GM18526 (cell line): ENCODE data around the gene PABPC1L2B.
"Not testable (repeated sequence)": the region's sequence is repeated elsewhere in the genome, so short reads cannot be mapped to it uniquely, and the experiment has no call there.

Experiments used
- POLR2A ChIP-seq: IDR thresholded peaks from 3 replicates; pipeline ENCODE4 v1.6.1; 2011; ENCODE audit not compliant: insufficient read length; ENCODE audit errors: extremely low read depth

PABPC1L2B gene

DNA sequence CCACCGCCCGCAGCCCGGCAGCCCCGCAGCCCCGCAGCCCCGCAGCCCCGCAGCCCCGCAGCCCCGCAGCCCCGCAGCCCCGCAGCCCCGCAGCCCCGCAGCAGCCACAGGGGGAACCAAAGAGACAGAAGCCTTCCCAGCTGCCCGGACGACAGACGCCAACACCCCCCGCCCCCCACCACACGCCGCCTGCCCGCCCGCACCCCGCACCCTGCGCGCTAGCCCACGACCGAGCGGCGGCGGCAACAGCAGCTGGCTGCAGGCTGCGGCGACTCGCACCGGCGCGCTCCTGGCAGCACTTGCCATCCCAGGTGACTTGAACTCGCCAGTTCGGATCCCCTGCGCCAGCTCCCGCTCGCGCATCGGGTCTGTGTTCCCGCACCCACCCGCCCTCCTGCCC is at the start of gene PABPC1L2B:
PABPC1L2B (plus strand) TSS at position 207 of the 400 bp plus-strand sequence. CDS start 704 bp downstream, outside the sequence.
- TF ChIP-seq POLR2A = not testable (repeated sequence)

DNA sequence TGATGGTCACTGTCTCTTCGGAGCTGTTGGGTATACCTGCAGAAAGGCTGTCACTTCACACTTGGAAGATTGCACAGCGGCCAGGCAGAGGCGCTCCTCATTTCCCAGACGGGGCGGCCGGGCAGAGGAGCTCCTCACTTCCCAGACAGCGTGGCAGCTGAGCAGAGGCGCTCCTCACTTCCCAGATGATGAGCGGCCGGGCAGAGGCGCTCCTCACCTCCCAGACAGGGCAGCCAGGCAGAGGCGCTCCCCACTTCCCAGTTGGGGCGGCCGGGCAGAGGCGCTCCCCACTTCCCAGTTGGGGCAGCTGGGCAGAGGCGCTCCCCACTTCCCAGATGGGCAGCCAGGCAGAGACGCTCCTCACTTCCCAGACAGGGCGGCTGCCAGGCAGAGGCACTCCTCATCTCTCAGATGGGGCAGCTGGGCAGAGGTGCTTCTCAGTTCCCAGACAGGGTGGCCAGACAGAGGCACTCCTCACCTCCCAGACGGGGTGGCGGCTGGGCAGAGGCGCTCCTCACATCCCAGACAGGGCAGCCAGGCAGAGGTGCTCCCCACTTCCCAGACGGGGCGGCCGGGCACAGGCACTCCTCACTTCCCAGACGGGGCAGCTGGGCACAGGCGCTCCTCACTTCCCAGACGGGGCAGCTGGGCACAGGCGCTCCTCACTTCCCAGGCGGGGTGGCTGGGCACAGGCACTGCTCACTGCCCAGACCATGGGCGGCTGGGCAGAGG is 18.8 kb downstream of the PABPC1L2B start:
- no peak for TF ChIP-seq POLR2A

GRCh38 chrX:73028876-73029275 is 26.1 kb downstream of the PABPC1L2B start:
- no peak for TF ChIP-seq POLR2A
